ENCODE data around the gene NAV2.

NAV2 gene

GRCh38 chr11:20042811-20043341 lies 330.2 kb downstream of the NAV2 start:
- DNase-seq (ENCODE audit: low read depth), result no peak

- no peak for DNase-seq (ENCODE audit: low read depth)
Observed at GRCh38 chr11:20043992-20044391, 331.4 kb downstream of the NAV2 start.

DNA sequence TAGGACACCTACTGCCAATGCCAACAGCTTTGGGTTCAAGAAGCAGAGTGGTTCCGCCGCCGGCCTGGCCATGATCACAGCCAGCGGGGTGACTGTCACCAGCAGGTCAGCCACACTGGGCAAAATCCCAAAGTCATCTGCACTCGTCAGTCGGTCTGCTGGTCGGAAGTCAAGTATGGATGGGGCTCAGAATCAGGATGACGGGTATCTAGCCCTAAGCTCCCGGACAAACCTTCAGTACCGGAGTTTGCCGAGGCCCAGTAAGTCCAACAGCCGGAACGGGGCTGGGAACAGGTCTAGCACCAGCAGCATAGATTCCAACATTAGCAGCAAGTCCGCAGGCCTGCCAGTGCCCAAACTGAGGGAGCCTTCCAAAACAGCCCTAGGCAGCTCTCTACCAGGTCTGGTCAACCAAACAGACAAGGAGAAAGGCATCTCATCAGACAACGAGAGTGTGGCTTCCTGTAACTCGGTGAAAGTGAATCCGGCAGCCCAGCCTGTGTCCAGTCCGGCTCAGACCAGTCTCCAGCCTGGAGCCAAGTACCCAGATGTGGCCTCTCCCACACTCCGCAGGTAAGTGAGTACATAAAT lies 332.6 kb downstream of the NAV2 start:
- DNase-seq (ENCODE audit: low read depth), result no peak

DNA sequence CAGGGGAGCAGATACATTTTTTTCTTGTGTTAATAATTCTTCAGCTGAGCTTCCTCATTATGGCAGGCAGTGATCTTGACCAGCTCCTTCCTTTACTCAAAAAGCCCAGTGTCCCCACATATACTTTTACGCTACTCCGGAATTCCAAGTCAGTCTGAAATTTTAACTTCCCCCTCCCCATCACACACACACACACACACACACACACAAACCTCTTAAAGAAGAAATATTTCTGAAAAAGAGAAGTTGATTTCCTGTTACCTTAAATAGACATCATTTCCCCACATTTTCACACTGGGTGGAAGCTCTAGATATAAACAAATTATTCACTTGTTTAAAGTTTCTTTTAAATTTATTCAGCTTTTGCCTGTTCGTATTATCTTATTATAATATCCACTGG lies 333.8 kb downstream of the NAV2 start:
- DNase-seq (ENCODE audit: low read depth), result no peak

- no peak for DNase-seq (ENCODE audit: low read depth)
Observed at GRCh38 chr11:20047006-20047768, 334.6 kb downstream of the NAV2 start.

DNA sequence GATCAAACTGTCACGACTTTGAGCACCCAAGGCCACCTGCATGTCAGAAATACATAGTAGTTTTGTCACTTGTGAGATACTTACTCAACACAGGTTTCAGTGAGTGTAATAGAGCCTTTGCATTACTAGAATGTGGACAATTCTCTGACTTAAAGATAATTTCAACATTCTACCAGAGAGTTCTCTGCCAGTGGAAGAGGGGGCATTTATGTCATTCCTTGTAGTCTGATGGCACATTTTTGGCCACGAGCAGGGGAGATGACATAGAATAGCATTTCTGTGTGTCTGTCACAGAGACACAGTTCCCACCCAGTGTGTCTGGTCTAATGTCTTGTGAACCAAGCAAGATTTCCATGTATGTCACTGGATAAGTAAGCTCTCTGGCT lies 335.1 kb downstream of the NAV2 start:
- DNase-seq (ENCODE audit: low read depth), result no peak

GRCh38 chr11:20048246-20048645 lies 335.6 kb downstream of the NAV2 start:
- DNase-seq (ENCODE audit: low read depth), result no peak

- DNase-seq (ENCODE audit: low read depth), result no peak
Observed at GRCh38 chr11:20048707-20049106, 336.1 kb downstream of the NAV2 start.

GRCh38 chr11:20049231-20049630 lies 336.6 kb downstream of the NAV2 start:
- no peak for DNase-seq (ENCODE audit: low read depth)

GRCh38 chr11:20050048-20050447 lies 337.4 kb downstream of the NAV2 start:
- no peak for DNase-seq (ENCODE audit: low read depth)

DNA sequence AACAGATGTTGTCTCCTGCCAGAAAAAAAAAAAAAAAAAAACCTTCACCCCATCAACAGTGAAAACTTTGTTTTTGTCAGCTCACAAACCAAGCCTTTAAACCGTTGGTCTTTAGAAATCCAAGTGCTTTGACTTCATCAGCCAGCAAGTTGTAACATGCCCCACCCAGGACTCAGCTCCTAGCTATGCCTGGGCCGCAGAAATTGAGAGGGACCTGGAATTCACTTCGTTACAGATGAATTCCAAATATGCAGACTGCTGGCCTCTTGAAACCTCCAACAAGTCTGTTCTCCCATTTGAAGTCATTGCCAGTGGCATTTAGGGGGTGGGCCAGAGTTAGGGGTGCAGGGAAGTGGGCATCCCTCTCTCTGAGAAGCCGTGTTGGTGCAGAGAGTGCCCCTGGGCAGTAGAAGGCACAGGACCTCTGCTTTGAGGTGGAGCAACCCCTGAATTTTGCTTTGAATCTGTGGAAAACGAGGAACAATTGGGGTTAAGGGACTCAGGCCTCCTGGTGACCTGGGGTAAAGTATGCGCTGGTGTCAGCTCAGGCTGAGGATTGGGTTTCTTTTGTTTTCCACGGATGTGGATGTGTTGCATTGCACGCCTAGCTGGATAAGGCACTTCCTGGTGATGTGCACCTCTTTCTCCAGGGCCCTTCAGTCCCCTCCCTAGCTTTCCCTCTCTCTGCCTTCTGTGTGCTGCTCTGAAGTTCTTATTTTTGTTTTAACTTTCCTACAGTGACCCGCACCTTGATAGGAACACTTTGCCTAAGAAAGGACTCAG lies 338.1 kb downstream of the NAV2 start:
- DNase-seq (ENCODE audit: low read depth), result peak; percentile 45

GRCh38 chr11:20051469-20052399 lies 339.1 kb downstream of the NAV2 start:
- no peak for DNase-seq (ENCODE audit: low read depth)

- DNase-seq (ENCODE audit: low read depth), result no peak
Observed at GRCh38 chr11:20053572-20053971, 340.9 kb downstream of the NAV2 start.

- DNase-seq (ENCODE audit: low read depth), result no peak
Observed at GRCh38 chr11:20054584-20054983, 341.9 kb downstream of the NAV2 start.

GRCh38 chr11:20055312-20055711 lies 342.7 kb downstream of the NAV2 start:
- no peak for DNase-seq (ENCODE audit: low read depth)

DNA sequence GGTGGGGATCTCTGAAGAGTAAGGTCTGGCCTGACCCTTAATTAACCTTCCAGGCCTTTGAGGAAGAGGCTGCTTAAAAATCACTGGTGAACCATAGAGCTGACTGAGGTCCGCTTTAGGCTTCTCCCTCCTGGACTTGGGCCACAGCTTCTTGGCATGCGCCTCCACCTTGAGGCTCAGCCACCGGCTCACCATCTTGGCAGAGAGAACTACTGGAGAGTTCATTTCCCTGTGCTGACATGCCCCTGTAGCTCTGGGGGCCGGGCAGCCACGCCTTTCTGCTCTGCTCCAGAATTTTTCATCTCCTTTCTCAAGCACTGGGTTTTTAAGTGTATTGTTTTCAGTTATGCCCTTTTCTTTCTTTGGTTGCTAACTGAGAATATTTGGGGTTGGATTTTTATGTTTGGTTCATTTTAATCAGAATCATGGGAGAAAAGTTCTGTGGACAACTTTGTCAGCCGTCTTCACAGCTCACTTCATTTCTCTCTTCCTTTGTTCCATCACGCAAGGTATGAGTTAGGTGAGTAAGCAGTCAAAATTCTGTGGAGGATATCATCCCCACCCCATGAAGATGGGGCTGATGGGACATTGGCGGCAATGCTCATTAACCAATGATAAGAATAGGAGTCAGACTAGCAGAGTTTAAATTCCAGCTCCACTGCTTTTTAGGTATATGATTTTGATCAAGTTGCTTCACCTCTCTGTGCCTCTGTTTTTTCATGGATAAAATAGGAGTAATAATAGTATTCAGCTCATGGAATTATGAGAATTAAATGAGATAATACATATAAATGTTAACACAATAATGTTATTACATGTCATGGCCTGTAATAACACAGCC lies 343.7 kb downstream of the NAV2 start:
- no peak for DNase-seq (ENCODE audit: low read depth)

DNA sequence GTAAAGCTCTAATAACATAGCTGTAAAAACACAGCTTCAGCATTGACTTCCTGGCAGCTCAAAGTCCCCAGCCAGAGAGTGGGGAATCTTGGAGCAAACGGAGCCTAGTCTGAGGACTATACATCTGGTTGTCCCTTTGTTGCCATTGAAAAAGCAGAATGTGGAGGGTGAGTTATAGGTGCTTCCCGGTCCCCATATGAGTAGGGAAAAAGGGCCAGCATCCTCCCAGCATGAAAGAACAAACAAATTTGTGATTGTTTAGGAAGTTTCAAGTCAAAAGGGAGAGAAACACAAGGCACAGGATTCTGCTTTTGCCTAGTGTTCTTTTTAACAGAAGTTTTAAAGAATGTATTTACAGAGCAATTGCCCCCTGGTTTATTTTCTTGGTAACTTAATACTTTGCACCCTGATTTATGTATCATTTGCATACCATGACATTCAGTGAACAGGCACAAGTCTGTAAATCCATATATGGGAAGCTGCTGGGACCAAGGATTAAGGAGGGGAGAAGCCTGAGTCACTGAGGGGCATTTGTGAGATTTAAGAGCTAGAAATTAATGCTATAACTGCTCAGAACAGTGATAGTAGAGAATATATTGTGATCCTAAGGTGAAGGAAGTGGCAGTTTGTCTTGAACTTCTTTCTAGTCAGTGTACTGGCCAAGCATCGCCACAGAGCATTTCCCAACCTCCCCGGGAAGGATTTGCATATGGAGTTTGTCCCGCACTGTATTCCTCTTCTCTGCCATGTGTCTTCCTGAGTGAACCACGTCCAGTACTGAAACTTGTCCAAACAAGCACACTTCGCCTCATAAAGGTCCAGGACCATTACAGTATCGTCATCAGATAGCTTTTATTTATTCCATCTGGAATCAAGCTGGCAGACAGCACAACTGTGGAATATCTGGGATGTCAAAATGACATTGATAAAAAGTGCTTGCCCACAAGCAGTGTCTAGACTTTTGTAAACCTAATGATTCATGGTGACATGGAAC lies 344.6 kb downstream of the NAV2 start:
- no peak for DNase-seq (ENCODE audit: low read depth)

- no peak for DNase-seq (ENCODE audit: low read depth)
Observed at GRCh38 chr11:20058749-20059458, 346.3 kb downstream of the NAV2 start.

DNA sequence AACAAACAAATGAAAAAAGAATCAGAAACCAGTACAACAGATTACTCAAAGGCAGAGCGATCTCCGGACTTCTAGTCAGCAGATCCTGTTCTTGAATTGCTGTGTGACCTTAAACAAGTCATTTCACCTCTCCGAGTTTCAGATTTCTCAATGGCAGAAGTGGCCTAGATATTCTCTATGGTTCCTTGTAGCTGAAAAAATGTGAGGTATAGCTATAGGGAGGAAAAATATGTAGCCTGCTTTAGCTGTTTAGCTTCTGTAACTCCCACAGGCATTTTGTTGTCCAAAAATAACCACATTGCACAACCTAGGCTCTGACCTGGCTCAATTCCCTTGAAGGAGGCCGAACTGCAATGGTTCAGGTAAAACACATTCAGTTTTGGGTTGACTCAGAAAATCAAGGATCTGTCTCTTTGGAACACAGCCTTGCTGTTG lies 347.0 kb downstream of the NAV2 start:
- no peak for DNase-seq (ENCODE audit: low read depth)

Data from non-pigmented ciliary epithelial cell (primary cell).